GM20431 (cell line): ENCODE data around the gene ATXN1.

Source experiments
- in situ Hi-C: fragments of 300-500 bp; cut with MseI, MboI; formaldehyde crosslinking; loops from one replicate; pipeline ENCODE4 v1.15.0; 2020; ENCODE audit warnings: low sequenced_read_pairs; ENCODE audit not compliant: unreplicated experiment

Gene ATXN1

GRCh38 chr6:16440636-16441212 lies 320.5 kb downstream of the ATXN1 start:
- in situ Hi-C loops = no loop called here

GRCh38 chr6:16438718-16439591 lies 322.3 kb downstream of the ATXN1 start:
- in situ Hi-C loops = no loop called here

DNA sequence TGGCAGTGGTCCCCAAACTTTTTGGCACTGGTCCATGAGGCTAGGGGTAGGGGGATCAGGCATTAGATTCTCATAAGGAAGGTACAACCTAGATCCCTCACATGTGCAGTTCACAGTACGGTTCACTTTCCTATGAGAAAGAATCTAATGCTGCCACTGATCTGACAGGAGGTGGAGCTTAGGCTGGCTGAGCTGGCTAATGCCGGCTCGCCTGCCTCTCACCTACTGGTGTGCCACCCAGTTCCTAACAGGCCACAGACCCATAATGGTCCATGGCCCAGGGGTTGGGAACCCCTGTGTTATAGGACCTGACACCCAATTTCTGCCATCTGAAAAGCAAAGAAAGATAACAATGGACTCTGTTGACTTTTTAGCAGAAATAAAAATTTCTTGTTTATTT lies 323.3 kb downstream of the ATXN1 start:
- in situ Hi-C loops = no loop called here

DNA sequence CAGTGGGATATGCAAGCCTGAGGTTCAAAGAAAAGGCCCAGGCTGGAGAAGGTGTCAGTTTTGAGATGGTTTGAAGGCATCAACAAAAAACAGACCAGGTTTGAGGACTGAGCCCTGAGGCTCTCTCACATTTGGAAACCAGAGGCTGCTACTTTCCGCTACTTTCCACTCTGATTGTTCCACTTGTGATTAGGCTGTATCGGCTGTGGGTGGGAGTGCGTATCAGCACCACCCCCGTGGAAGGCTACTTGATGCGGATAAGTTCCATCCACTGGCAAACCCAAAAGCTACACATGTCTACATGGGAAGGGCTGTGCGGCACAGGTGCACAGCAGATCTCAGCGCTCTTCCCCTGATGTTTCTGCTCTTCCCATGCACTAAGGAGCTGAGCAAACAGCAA lies 324.2 kb downstream of the ATXN1 start:
- in situ Hi-C loops = no loop called here

- in situ Hi-C loops = no loop called here
Observed at GRCh38 chr6:16436550-16436949, 324.7 kb downstream of the ATXN1 start.

GRCh38 chr6:16434885-16435284 lies 326.4 kb downstream of the ATXN1 start:
- in situ Hi-C loops = no loop called here

- in situ Hi-C loops = no loop called here
Observed at GRCh38 chr6:16433338-16433890, 327.8 kb downstream of the ATXN1 start.

- in situ Hi-C loops = no loop called here
Observed at GRCh38 chr6:16432075-16433032, 328.9 kb downstream of the ATXN1 start.

- in situ Hi-C loops = no loop called here
Observed at GRCh38 chr6:16431106-16431505, 330.2 kb downstream of the ATXN1 start.

DNA sequence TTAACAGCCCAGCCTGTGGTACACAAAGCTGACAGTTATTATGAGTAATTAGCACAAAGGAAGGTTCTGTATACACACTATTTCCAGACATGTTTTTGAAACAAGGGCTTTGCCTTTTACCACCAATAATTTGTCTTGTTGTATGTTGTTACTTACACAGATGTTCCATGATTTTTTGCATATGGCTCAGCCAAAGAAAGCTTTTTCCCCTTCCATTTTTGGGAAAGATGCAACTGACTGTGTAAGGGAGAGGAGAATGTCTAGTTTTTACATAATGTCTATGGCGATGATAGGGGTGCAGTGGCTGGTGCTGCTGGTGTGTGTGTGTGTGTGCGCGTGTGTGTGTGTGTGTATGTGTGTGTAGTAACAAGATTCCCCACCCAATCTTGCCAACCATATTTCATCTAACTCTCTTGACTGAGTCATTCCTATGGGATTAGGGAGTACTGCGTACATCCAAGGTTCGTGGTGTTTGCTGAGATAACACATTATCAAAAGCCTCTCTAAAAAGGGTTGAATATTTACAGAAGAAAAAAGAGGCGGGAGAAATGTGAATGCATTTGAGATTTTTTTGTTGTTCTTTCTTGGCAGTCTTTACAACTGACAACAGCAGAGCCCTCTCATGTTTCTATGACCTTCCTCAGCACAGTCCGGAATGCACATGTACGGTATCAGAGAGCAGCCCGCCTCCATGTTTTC lies 330.7 kb downstream of the ATXN1 start:
- in situ Hi-C loops = no loop called here

DNA sequence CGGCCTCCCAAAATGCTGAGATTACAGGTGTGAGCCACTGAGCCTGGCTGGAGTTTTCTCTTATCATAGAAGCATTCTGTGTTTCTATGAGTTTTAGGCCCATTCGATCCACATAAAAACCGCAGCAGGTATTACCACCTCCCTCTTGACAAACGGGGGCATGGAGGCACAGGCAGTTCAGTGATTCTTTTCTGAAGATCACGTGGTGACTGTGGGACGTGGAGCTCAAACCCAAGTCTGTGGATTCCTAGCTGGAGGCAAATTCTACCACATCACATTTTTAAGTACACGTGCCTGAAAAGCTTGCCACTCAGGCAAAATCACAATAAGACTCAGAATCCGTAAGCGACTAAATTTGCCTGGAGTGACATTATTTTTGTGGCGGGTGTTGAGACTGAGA lies 331.6 kb downstream of the ATXN1 start:
- in situ Hi-C loops = no loop called here

DNA sequence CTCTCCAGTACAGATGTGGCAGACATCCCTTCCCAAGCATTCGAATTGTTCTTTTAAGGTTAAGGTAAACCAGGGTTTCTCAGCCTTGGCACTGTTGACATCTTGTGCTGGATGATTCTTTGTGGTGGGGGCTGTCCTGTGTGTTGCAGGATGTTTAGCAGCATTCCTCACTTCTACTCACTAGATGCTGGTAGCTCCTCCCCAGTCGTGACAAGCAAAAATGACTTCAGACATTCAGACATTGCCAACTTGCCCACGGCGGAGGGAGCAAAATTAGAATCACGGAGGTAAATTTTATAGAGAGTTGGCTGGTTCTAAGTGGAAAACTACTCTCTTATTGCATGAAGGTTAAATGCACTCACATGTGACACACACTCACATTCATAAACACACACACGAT lies 334.1 kb downstream of the ATXN1 start:
- in situ Hi-C loops = no loop called here

DNA sequence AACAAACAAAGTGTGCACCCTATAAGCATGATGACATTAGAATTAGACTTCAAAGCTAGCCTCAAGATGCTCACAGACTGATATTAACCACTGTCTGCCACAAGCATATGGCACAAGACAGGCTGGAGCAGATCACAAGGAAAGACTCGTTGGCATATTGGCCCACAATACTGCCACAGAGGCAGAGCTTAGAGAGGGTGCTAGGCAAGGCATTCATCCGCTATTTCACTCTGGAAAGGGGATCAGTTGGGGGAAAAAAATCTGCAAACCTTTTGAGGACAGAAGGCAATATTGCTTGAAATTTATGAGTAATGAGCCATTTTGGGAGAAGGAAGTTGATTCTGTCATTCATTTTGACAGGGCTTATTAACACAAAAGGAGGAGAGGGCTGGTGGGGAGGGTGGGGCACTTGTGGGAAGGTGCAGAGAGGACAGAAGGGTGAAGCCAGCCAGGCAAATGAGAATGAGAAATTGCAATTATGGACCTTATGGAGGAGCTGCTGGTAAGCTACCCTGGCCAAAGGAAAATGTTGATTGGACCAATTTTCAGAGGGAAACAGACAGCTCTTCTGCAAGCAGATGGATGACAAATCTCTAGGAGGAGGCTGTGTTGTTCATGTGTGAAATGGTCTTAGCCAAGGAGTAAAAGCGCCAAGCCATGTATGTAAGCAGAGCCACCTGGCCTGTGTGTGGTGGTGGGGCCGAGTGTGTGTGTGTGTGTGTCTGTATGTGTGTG lies 335.2 kb downstream of the ATXN1 start:
- in situ Hi-C loops = no loop called here

DNA sequence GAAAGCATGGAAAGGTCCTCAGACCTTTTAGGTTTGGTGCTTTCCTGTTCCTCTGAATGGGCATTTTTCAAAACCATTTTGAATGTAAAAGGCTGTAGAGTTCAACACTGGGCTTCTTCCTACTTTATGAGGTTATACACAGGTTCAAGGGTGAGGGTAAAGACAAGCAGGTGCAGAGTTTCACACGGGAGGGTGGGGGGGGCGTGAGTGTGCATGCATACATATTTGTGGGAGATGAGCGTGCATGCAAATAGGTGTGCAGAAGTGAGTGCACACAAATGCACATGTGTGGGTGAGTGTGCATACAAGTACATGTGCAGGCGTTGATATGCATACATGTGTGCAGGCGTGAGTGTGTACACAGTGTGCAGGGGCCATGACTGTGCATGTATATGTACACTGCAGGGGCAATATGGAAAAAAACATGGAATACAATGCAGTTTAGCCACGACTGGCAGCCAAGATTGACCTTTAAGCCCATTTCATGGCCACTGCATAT lies 339.7 kb downstream of the ATXN1 start:
- in situ Hi-C loops = no loop called here

DNA sequence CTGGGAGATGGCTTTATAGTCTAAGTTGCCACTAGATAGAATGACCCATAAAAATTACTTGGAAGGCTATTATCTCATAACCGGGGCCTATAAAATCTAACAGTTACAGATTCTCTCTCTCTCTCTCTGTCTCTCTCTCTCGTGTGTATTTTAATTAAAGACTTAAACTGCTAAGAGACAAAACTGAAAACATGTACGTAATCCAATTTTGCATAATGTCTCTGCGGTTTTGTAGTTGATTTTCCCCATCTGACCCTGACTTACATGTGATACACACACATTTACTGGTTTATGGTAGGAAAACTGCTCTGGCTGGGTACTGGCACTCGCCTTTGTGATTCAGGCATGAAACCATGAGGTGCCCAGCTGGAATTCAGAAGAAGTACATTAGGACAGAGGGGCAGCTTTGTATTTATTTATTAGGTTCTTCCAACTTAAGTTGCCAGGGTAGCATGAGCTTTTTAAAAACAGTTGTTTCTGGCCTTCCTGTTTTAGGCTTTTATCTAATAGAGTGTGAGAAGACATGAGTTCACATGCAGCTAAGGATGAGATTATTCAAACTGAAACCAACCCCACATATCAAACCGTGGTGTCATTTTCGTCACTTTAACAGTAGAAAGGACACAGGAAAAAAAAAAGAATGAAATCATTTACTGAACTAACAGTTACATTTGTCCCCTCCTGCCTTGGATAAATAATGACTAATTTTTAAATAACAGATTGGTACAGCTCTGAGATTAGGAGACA lies 340.4 kb downstream of the ATXN1 start:
- in situ Hi-C loops = no loop called here

- in situ Hi-C loops = no loop called here
Observed at GRCh38 chr6:16420337-16420714, 340.9 kb downstream of the ATXN1 start.

DNA sequence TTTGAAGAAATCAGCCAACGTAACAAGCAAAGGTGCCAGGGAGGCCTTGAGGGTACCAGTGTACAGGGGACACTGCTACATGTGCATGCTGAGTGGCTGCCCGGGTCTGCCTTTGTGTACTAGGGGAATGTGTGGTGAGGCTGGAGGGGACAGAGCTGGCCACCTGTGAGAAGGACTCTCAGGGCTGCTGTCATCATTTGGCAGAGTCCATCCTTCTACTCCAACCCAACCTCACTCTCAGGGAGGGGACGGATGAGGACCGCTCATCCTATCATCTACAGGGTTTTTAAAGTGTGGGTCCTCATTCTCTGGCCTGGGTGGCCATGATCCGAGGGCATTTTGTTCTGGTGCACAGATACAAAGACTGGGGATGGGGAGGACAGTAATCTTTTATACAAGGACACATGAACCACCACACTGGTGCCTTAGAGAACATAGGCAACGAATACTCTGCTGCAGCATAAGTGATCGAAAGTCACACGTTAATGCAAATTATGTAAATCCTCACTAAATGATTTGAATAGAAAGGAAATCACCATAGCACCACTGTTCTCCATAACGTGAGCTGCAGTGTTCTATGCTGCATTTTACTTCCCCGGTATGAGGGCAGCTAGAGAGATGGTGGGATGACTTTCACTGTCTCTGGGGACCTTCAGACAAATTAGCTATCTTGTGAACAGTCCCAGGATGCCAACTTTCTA lies 341.5 kb downstream of the ATXN1 start:
- in situ Hi-C loops = no loop called here

- in situ Hi-C loops = no loop called here
Observed at GRCh38 chr6:16418151-16418550, 343.1 kb downstream of the ATXN1 start.
